Activated naive CD8-positive, alpha-beta T cell treated with anti-CD3 and anti-CD28 coated beads, Interleukin-2, amount 10 ng/mL, durations not matched to agents 7 days and 5 days (primary cell): Measurements from ENCODE around the gene RPE. TPM values are rescaled to one million over a fixed set of nuclear protein-coding genes. Genes with fewer than 3 reads are reported as not detected.

Experiments used
- total RNA-seq, 2 experiments: library from RNA; stranded (reverse); gene quantifications; one replicate each; pipeline ENCODE4 v1.2.3, GENCODE V29; 2021

Gene RPE
- total RNA-seq, 2 experiments from 2014 or later, result 43.2 to 46.2 TPM

Other genes starting within 250 kb of the RPE start
- not detected for gene UNC80, start 230.8 kb upstream of the RPE start, total RNA-seq
- gene KANSL1L, start 168.8 kb downstream of the RPE start, total RNA-seq, result 10 to 100 TPM in 1 of 2 experiments, 1 to 10 TPM in 1; 6.5 to 10.2 TPM
- gene ACADL, start 222.8 kb downstream of the RPE start, total RNA-seq, result not detected